ENCODE measurements around the gene KCNQ1. TPM values are rescaled to one million over a fixed set of nuclear protein-coding genes. Genes with fewer than 3 reads are reported as not detected.

KCNQ1 gene
- polyA plus RNA-seq, 4 donors = 2.3 to 13.0 (median 10.0) TPM

DNA sequence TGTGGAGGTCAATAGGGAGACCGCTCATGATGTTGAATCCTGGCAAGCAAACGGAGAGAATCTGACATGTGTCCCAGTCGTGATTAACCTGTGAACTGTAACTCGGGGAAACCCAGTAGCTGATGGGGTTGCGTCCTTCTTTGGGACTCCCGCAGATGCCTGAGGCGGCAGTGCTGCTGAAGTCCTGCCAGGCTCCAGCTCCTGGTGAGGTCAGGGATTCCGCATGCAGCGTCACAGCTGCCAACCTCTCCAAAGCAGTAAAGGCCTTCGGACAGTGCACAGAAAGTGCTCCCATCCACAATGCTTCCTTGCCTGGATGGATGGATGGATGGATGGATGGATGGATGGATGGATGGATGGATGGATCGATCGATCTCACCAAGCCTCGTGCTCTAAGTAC is 13.5 kb downstream of the KCNQ1 start:
- DNase-seq (ENCODE audit: low read depth in 4 of 4, low spot score in 3 of 4) = no peak

DNA sequence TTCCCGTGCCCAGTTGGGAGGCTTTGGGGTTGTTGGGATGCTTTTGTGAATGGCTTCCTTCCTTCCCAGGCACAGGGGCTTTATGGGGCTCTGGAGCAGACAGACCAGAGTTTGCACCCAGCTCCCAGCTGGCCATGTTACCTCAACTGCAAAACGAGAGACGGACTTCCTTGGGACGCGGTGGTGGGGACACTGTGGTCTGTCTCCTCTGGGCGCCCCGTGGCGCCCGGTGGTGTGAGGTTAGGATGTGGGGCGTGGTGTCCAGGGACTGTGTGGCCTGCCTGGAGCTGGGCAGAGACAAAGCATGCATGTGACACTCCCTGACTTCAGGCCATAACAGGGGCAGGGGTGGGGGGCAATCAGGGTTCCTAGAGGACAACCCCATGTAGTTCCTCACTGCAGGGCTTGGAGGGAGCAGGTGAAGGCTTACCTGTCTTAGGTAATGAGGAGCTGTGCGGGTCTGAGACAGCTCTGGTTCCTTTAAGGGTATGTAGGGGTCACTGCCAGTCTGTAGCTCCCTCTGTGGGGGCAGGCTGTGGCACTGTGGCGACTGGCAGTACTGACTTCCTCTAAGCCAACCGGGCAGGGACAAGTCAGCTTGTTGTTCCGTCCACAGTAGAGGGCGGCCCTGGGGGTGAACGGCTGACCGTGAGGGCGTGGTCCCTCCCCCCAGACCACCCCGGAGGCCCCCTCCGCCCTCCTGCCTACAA is 14.4 kb downstream of the KCNQ1 start:
- no peak for DNase-seq (ENCODE audit: low read depth in 4 of 4, low spot score in 3 of 4)

DNA sequence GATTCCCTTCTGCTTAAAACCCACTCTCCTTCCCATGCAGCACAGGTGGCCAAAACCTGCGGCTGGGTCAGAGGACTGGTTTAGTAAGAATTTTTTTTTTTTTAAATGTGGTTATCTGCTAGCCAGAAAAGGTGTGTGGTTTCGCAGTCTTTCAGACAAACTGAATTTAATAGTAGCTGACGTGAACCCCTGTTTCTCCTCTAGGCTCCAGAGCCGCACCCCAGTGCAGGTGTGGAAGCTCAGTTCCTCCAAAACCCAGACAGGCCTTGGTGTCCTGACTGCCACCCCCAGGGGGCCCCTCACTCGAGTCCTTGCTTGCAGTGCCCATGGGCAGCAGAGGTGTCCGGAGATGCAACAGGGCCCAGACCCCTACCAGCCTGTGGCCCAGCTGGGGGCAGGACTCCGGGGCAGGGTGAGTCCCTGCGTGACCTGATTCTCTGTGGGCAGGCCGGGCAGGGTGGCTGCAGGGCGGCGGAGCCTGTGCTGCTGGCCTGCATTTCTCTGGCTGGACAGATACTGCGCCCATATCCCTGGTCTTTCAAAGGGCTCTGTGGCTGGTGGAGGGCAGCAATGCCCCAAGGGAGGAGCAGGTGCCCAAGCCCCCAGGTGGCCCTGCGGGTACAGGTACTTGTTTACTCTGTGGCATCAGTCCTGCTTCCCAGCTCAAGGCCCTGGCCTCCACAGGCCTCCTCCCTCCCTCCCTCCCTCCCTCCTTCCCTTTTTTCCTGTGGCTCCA is 15.2 kb downstream of the KCNQ1 start:
- no peak for DNase-seq (ENCODE audit: low read depth in 4 of 4, low spot score in 3 of 4)

- DNase-seq (ENCODE audit: low read depth in 4 of 4, low spot score in 3 of 4) = no peak
Observed at GRCh38 chr11:2460540-2461252, 15.9 kb downstream of the KCNQ1 start.

DNA sequence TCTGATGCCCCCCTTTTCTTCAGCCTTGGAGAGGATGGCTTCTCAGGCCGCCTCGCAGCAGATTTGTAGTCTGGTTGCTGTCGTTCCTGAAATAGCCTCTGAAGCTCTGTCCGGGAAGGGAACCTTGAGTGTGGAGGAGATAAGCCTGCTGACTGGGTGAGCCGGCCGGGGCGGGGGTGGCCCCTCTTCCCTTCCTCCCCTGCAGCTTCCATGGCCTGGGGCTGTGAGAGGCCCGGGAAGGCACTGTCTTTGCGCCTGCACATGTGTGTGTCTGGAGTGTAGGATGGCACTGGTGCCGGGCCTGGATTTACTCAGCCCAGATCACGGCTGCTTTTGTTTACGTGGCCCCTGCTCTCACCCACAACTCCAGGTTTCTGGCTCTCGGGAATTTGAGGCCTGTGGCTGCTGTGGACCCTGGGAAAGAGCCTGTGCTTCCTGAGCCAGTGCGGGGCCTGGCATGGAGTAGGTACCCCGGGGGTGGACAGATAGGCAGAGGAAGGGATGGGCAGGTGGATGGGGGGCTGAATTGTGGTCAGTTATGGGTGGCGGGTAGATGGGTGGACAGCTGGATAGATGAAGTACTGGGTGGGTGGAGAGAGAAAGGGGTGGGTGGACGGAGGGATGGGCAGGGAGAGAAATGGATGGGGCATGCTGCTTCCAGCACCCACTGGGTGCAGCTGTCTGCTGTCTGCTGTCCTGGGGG is 16.6 kb downstream of the KCNQ1 start:
- DNase-seq (ENCODE audit: low read depth in 4 of 4, low spot score in 3 of 4) = no peak

DNA sequence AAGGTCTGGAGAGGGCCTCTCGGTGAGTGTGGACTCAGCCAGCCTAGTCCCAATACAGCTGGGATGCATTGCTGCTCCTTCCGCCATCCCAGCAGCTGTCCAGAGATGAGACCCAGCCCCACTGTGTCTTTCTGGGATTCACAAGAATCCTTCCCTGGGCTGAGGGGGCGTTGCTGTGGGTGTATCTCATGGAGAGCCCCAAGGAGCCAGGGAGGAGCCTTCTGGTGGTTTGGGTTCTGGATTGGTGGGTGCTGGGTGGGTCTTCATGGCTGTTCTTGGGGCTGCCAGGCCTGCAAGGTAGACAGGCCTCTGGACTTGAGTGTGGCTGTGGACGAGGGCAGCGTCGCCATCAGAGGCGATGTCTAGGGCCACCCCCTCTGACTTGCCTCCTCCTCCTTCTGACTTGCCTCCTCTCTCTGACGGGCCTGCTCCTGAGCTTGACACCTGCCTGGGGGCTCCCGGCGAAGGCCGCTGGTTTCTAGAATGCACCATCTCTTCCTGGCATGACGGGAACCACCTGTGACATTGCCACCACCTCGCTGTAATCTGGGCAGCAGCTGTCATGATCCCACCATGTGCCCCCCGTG is 17.2 kb downstream of the KCNQ1 start:
- no peak for DNase-seq (ENCODE audit: low read depth in 4 of 4, low spot score in 3 of 4)

GRCh38 chr11:2462543-2462985 is 17.8 kb downstream of the KCNQ1 start:
- DNase-seq (ENCODE audit: low read depth in 4 of 4, low spot score in 3 of 4) = no peak

GRCh38 chr11:2462986-2463765 is 18.4 kb downstream of the KCNQ1 start:
- no peak for DNase-seq (ENCODE audit: low read depth in 4 of 4, low spot score in 3 of 4)

DNA sequence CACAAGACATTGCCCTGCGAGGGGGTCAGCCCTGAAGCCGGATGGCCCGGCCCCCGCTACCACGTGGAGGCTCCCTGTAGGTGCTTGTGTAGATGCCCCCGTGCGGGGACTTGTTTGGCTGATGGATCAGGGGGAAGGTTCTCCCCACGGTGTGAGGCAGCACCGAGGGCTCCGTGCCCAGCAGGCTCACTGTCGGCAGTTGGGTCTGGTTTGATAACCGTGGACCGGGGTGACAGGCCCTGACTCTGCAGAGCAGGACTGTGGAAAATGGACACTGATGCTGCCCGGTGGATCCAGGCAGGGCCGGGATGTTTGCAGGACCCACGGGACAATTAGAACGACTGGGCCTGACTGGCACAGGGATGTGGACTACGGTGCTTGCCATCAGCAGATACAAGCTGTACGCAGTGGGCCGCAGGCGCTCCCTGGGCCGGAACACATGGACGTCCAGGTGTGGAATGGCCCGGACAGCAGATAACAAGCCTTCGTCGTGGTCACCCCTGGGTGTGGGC is 19.0 kb downstream of the KCNQ1 start:
- DNase-seq (ENCODE audit: low read depth in 4 of 4, low spot score in 3 of 4) = no peak

GRCh38 chr11:2464451-2465165 is 19.8 kb downstream of the KCNQ1 start:
- no peak for DNase-seq (ENCODE audit: low read depth in 4 of 4, low spot score in 3 of 4)

- DNase-seq (ENCODE audit: low read depth in 4 of 4, low spot score in 3 of 4) = no peak
Observed at GRCh38 chr11:2465202-2466068, 20.6 kb downstream of the KCNQ1 start.

GRCh38 chr11:2466069-2466801 is 21.4 kb downstream of the KCNQ1 start:
- no peak for DNase-seq (ENCODE audit: low read depth in 4 of 4, low spot score in 3 of 4)

DNA sequence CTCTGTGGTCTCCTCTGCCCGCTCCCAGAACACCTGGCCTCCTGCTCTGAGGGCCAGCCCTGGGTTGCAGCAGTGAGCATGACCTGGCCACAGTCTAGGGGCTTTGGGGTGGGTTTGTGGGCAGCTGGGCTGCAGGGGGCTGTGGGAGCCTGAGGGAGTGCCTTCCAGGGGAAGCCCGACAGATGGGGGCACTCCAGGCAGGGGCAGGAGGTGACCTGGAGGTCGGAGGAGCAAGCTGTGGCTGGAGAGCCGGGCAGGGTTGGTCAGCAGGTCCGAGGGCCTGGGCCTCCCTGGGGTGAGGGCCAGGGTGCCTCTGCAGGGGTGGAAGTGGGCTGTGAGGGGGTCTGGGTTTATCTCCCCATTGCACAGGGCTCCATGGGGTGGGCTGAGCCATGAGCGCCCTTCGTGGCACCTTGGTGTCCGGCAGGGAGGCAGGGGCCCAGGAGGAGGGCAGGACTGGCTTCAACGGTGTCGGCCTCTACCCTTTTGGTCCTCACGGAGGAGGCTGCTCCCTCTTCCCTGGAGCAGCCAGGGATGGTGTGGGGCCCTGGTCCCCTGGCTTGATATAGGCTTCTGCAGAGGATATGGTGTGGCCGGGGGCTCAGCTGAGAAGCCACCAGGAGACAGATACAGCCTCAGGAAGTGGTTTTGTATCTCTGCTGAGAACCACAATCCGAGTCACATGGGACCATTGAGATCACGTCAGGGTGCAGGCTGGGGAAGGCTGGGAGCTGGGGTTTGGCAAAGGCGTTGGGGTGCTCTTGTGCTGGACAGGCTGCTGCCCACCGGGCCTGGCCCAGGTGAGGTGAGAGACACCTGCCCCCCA is 22.3 kb downstream of the KCNQ1 start:
- DNase-seq (ENCODE audit: low read depth in 4 of 4, low spot score in 3 of 4) = no peak

DNA sequence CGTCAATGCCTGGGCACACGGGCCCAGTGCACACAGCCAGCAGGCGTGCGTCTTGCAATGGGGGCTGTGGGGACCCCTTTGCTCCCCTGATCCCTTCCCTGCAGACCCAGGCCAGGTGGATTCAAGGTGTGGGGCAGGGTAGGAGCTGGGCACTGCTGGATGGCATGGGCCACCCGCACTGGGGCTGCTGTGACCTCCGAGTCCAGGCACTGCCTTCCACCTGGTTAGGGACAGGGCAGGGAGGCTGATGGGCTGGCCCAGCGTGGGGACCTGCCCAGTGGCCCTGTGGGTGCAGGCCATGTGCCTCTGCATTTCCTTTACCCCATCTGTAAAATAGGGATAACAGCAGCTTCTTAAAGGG is 22.9 kb downstream of the KCNQ1 start:
- DNase-seq (ENCODE audit: low read depth in 4 of 4, low spot score in 3 of 4) = no peak

- DNase-seq (ENCODE audit: low read depth in 4 of 4, low spot score in 3 of 4) = no peak
Observed at GRCh38 chr11:2468363-2469235, 23.8 kb downstream of the KCNQ1 start.

DNA sequence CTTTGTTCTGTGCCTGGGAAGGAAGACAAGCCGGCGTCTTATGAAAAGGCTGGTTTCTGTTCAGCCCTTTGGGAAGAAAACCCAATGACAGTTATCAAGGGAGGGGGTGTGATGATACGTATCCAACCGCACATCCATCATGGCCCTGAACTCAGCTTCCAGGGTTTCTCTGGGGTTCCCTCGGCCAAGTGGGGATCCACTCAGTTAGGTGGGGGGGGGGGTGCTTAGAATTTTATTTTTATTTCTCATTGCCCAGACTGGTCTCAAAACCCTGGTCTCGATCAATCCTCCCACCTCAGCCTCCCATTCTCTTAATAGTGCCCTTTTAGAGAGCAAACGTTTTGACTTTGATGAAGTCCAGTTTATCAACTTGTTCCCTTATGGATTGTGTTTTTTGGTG is 25.7 kb downstream of the KCNQ1 start:
- no peak for DNase-seq (ENCODE audit: low read depth in 4 of 4, low spot score in 3 of 4)
